Ecto neural progenitor cell (in vitro differentiated cells): ENCODE measurements around the gene KASH5.
"Not testable (repeated sequence)": the region's sequence is repeated elsewhere in the genome, so short reads cannot be mapped to it uniquely, and the experiment has no call there.

Source experiments
- DNase-seq: peaks from one replicate; pipeline ENCODE4 v3.0.0-alpha.2; 2018; ENCODE audit warnings: low spot score

KASH5 gene

GRCh38 chr19:49439836-49440235, 51.8 kb downstream of the KASH5 start:
- no peak for DNase-seq

GRCh38 chr19:49440439-49441209, 52.6 kb downstream of the KASH5 start:
- DNase-seq = no peak

- peak; percentile 85 for DNase-seq
These were observed 53.3 kb downstream of the KASH5 start, which contains the start of gene SLC17A7 for GRCh38 chr19:49441210-49441959. Gene SLC17A7, minus strand, starts transcription at chr19:49441527. Its CDS starts 148 bp downstream, at chr19:49441379.

- no peak for DNase-seq
These were observed 53.9 kb downstream of the KASH5 start for GRCh38 chr19:49441960-49442350.

- no peak for DNase-seq
These were observed 54.3 kb downstream of the KASH5 start for GRCh38 chr19:49442354-49442753.

- DNase-seq = peak; percentile 98
These were observed 54.8 kb downstream of the KASH5 start for GRCh38 chr19:49442771-49443365.

GRCh38 chr19:49443366-49444099, 55.5 kb downstream of the KASH5 start:
- peak; percentile 96 for DNase-seq

- not testable (repeated sequence) for DNase-seq
These were observed 56.2 kb downstream of the KASH5 start for GRCh38 chr19:49444100-49444700.

- DNase-seq = no peak
These were observed 57.9 kb downstream of the KASH5 start for GRCh38 chr19:49445997-49446396.

- no peak for DNase-seq
These were observed 59.7 kb downstream of the KASH5 start for GRCh38 chr19:49447485-49448431.

GRCh38 chr19:49448432-49448786, 60.4 kb downstream of the KASH5 start:
- no peak for DNase-seq

- DNase-seq = no peak
These were observed 62.4 kb downstream of the KASH5 start for GRCh38 chr19:49450405-49450804.

GRCh38 chr19:49451430-49452181, 63.6 kb downstream of the KASH5 start, which contains the start of gene PIH1D1:
Gene PIH1D1, minus strand, starts transcription at chr19:49451814. Its CDS starts 240 bp downstream, at chr19:49451574.
- peak; percentile 95 for DNase-seq

GRCh38 chr19:49453013-49453756, 65.1 kb downstream of the KASH5 start, which contains the start of gene ALDH16A1:
Gene ALDH16A1, plus strand, starts transcription at chr19:49453225. Its CDS starts 107 bp downstream, at chr19:49453332.
- peak; percentile 100 for DNase-seq

GRCh38 chr19:49453757-49454240, 65.8 kb downstream of the KASH5 start:
- DNase-seq = no peak

GRCh38 chr19:49455773-49456172, 67.7 kb downstream of the KASH5 start:
- DNase-seq = no peak

- DNase-seq = no peak
These were observed 68.3 kb downstream of the KASH5 start for GRCh38 chr19:49456326-49456725.

- DNase-seq = no peak
These were observed 70.5 kb downstream of the KASH5 start for GRCh38 chr19:49458567-49458903.

- DNase-seq = no peak
These were observed 71.3 kb downstream of the KASH5 start for GRCh38 chr19:49459388-49459787.
